Smooth muscle cell (in vitro differentiated cells): Measurements from ENCODE around the gene EEIG1. TPM values are rescaled to one million over a fixed set of nuclear protein-coding genes. Genes with fewer than 3 reads are reported as not detected.

Experiments
- DNase-seq: peaks from one replicate; lab custom pipeline; 2025; ENCODE audit not compliant: unreplicated experiment; lab: John Stamatoyannopoulos, UW
- H2AFZ ChIP-seq: fragments of 200-600 bp; sonication (generic); 2 replicates; pipeline ENCODE4 v1.6.0; 2016; ENCODE audit warnings: antibody characterized with exemption, low read depth, mild to moderate bottlenecking
- H3F3A ChIP-seq: fragments of 200-600 bp; sonication (generic); 2 replicates; pipeline ENCODE4 v1.6.0; 2017; ENCODE audit warnings: antibody characterized with exemption, low read depth
- H3K27ac ChIP-seq: fragments of 200-600 bp; sonication (generic); 2 replicates; pipeline ENCODE4 v1.5.1; 2016; ENCODE audit warnings: low read depth, mild to moderate bottlenecking
- H3K27me3 ChIP-seq: fragments of 200-600 bp; sonication (generic); 2 replicates; pipeline ENCODE4 v1.6.1; 2016; ENCODE audit warnings: low read depth, mild to moderate bottlenecking
- H3K36me3 ChIP-seq: fragments of 200-600 bp; sonication (generic); 2 replicates; pipeline ENCODE4 v1.5.1; 2016; ENCODE audit warnings: low read depth
- H3K4me1 ChIP-seq: fragments of 200-600 bp; sonication (generic); 2 replicates; pipeline ENCODE4 v1.5.1; 2016; ENCODE audit warnings: low read depth
- H3K4me2 ChIP-seq: fragments of 200-600 bp; sonication (generic); 2 replicates; pipeline ENCODE4 v1.6.0; 2016; ENCODE audit warnings: mild to moderate bottlenecking
- H3K4me3 ChIP-seq: fragments of 200-600 bp; sonication (generic); 2 replicates; pipeline ENCODE4 v1.5.1; 2016; ENCODE audit warnings: mild to moderate bottlenecking
- H3K79me2 ChIP-seq: fragments of 200-600 bp; sonication (generic); 2 replicates; pipeline ENCODE4 v1.6.0; 2016; ENCODE audit warnings: low read depth, mild to moderate bottlenecking
- H3K9ac ChIP-seq: fragments of 200-600 bp; sonication (generic); 2 replicates; pipeline ENCODE4 v1.6.0; 2016; ENCODE audit warnings: low read depth
- H3K9me3 ChIP-seq: fragments of 200-600 bp; sonication (generic); replicated peaks from 2 replicates; pipeline ENCODE4 v1.5.1; 2016; ENCODE audit warnings: low read depth
- H4K20me1 ChIP-seq: fragments of 200-600 bp; sonication (generic); 2 replicates; pipeline ENCODE4 v1.6.0; 2016; ENCODE audit warnings: low read depth
- WGBS: methylation state at CpG from one replicate; pipeline ENCODE4 v1.1.7; 2016; ENCODE audit warnings: low lambda C conversion rate; 5-methylcytosine and 5-hydroxymethylcytosine counted together
- polyA plus RNA-seq: library from polyadenylated mRNA; unstranded; fragments of >200 nt; fragmentation: Nextera tagmentation; extraction: Ambion mirVana; gene quantifications from 2 replicates; pipeline ENCODE4 v1.2.1, GENCODE V29; 2016
- total RNA-seq: library from RNA; depleted of rRNA; stranded (reverse); fragments of >200 nt; gene quantifications from 2 replicates; pipeline ENCODE4 v1.2.3, GENCODE V29; 2014
- TF ChIP-seq, protein P1 (sequence below): fragments of 200-600 bp; sonication (generic); IDR thresholded peaks from 2 replicates; pipeline ENCODE4 v1.5.1; 2017; ENCODE audit warnings: borderline replicate concordance, mild to moderate bottlenecking, antibody characterized with exemption; ENCODE audit not compliant: insufficient read depth, poor library complexity, severe bottlenecking

The EEIG1 gene
- total and polyA plus RNA-seq, 2 experiments from 2014 or later: 9.2 to 18.1 TPM

DNA sequence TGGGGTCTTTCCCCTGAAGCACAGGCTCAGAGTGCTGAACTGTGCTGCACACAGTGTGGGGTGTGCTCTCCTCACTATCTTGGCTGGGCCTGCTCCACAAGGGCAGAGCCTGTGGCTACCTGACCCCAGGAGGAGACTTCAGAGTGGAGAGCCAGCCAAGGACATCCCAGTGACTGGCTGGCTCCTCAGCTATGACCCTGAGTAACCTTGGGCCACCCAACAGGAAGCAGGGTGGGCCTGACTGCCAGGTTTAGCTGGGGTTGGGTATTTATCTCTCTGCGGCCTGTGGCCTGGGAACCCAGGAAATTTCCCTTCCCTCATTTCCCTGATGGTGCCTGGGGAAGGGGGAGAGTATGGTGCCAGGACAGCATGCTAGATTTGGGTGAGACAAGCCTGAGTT, 2.1 kb upstream of the EEIG1 start:
- no peaks in the 10 kb centered on the region for H3K27me3 ChIP-seq
- WGBS: 89% methylated on average over 1 of the region's 1 CpG

DNA sequence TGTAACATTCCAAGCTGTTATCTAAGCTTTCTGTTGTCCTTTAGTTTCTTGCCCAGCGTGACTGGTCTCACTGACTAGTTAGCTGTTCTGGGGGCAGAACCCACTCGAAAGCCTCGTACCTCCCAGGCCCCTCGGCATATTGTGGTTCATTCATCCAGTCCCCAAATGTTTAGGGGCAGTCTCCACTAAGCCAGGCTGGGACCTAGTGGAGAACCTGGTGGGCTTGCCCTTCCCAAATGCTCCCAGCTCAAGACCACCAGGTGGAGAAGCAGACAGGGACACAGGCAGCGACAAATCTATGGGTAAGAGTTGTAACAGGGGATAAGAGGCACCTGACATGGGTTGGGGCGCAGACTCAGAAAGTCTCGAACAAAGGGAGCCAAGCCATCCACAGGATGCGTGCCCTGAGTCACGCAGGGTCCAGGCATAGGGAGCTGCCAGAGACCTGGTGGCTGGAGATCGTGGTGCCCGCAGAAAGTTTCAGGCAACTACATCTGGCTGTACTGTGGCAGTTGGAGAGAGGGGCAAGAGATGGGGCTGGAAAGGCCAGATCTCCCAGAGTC, 851 bp upstream of the EEIG1 start:
- peak overlapping the region; percentile 81 for H3K9ac ChIP-seq
- H3K27ac ChIP-seq: peak overlapping the region; percentile 93
- no peaks in the 10 kb centered on the region for H3K27me3 ChIP-seq
- TF ChIP-seq, protein P1, sequence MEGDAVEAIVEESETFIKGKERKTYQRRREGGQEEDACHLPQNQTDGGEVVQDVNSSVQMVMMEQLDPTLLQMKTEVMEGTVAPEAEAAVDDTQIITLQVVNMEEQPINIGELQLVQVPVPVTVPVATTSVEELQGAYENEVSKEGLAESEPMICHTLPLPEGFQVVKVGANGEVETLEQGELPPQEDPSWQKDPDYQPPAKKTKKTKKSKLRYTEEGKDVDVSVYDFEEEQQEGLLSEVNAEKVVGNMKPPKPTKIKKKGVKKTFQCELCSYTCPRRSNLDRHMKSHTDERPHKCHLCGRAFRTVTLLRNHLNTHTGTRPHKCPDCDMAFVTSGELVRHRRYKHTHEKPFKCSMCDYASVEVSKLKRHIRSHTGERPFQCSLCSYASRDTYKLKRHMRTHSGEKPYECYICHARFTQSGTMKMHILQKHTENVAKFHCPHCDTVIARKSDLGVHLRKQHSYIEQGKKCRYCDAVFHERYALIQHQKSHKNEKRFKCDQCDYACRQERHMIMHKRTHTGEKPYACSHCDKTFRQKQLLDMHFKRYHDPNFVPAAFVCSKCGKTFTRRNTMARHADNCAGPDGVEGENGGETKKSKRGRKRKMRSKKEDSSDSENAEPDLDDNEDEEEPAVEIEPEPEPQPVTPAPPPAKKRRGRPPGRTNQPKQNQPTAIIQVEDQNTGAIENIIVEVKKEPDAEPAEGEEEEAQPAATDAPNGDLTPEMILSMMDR: no peak
- no peak for DNase-seq
- H2AFZ ChIP-seq: peak overlapping the region; percentile 99
- peak overlapping the region; percentile 87 for H3K4me2 ChIP-seq
- H3K4me1 ChIP-seq: peaks cover 39% of the 10 kb centered on the region
- no peaks in the 10 kb centered on the region for H3K9me3 ChIP-seq
- 60% methylated on average over 11 of the region's 11 CpGs for WGBS
- H3K4me3 ChIP-seq: peak overlapping the region; percentile 61
- peaks cover 37% of the 10 kb centered on the region for H3K79me2 ChIP-seq
- peaks cover 10% of the 10 kb centered on the region for H3F3A ChIP-seq
- no peaks in the 10 kb centered on the region for H3K36me3 ChIP-seq
- peaks cover 36% of the 10 kb centered on the region for H4K20me1 ChIP-seq

More for the DNA sequence above, 2.1 kb upstream of the EEIG1 start:
- H3K4me1 ChIP-seq: peaks cover 26% of the 10 kb centered on the region
- H3K9ac ChIP-seq: no peak overlapping the region
- peaks cover 24% of the 10 kb centered on the region for H3K79me2 ChIP-seq
- no peak overlapping the region for H3K4me3 ChIP-seq
- DNase-seq: no peak
- TF ChIP-seq, protein P1: no peak
- no peak overlapping the region for H2AFZ ChIP-seq
- H3K4me2 ChIP-seq: no peak overlapping the region
- H3K36me3 ChIP-seq: no peaks in the 10 kb centered on the region
- H3K9me3 ChIP-seq: no peaks in the 10 kb centered on the region
- H3F3A ChIP-seq: peaks cover 10% of the 10 kb centered on the region
- H4K20me1 ChIP-seq: peaks cover 23% of the 10 kb centered on the region
- H3K27ac ChIP-seq: no peak overlapping the region

DNA sequence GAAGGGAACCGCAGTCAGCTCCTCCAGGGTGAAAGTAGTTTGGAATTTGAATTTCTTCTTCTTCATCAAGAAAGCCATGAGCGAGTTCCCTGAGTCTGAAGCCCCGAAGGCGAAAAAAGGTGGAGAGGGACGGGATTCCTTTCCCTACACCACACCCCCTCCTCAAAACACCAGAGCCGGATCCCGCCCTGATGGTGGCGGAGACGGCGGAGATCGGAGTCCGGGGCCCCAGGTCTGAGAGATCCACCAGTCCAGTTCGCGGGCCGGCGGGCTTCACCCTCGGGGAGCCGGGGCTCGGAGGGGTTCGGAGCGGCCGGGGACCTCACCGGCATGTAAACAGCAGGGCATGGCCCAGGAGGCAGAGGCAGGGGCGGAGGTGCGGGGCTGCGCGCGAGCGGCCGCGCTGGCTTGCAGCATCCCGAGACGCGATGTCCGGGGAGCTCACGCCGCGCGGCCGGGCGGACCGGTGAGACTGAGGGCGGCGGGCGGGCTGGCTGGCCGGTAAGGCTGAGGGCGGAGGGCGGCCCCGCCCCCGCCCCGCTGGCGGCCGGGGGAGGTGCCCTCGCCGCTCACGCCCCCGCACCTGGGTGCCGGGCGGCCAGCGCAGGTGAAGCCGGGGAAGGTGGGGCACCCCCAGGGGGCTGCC, 606 bp downstream of the EEIG1 start:
- WGBS: under 1% methylated on average over 24 of the region's 61 CpGs
- H4K20me1 ChIP-seq: peaks cover 51% of the 10 kb centered on the region
- H3K9me3 ChIP-seq: no peaks in the 10 kb centered on the region
- H3K36me3 ChIP-seq: no peaks in the 10 kb centered on the region
- H3K4me3 ChIP-seq: peak overlapping the region; percentile 95
- H3K4me1 ChIP-seq: peaks cover 39% of the 10 kb centered on the region
- H3K27me3 ChIP-seq: no peaks in the 10 kb centered on the region
- H3K79me2 ChIP-seq: peaks cover 51% of the 10 kb centered on the region
- peak overlapping the region; percentile 36 for H3K27ac ChIP-seq
- H2AFZ ChIP-seq: no peak overlapping the region
- peak overlapping the region; percentile 95 for H3K4me2 ChIP-seq
- DNase-seq: no peak
- peak overlapping the region; percentile 68 for H3K9ac ChIP-seq
- TF ChIP-seq, protein P1: no peak
- peaks cover 10% of the 10 kb centered on the region for H3F3A ChIP-seq
